ENCODE measurements around the gene ARHGAP26.

The ARHGAP26 gene

GRCh38 chr5:142825378-142826089, 55.4 kb downstream of the ARHGAP26 start:
- Histone ChIP-seq H3K27ac (peak overlapping the region; percentile 86), H3K9me3 (no peaks in the 10 kb centered on the region), H3K4me3 (ENCODE audit: low read depth in 1 of 2, low read length in 1 of 2) (no peak overlapping the region), H3K27me3 (no peaks in the 10 kb centered on the region), H3K4me1 (ENCODE audit: control insufficient read depth in 1 of 2, insufficient read depth in 1 of 2, low read depth in 1 of 2, low read length in 1 of 2) (peaks cover 36 to 68% of the 10 kb centered on the region in 2 experiments), H3K36me3 (no peaks in the 10 kb centered on the region)
- no peak for TF ChIP-seq CTCF (IDR thresholded peaks at IDR 0.05)

- H3K4me1 ChIP-seq (ENCODE audit: control insufficient read depth in 1 of 2, insufficient read depth in 1 of 2, low read depth in 1 of 2, low read length in 1 of 2): peaks cover 39 to 71% of the 10 kb centered on the region in 2 experiments
- peak overlapping the region; percentile 86 for H3K27ac ChIP-seq
These were observed 55.9 kb downstream of the ARHGAP26 start for GRCh38 chr5:142826093-142826492.

GRCh38 chr5:142826741-142827492, 56.7 kb downstream of the ARHGAP26 start:
- Histone ChIP-seq H3K9me3 (no peaks in the 10 kb centered on the region), H3K36me3 (no peaks in the 10 kb centered on the region), H3K4me3 (ENCODE audit: low read depth in 1 of 2, low read length in 1 of 2) (peak overlapping the region in 1 of 2 experiments; percentile 29), H3K27me3 (no peaks in the 10 kb centered on the region), H3K4me1 (ENCODE audit: control insufficient read depth in 1 of 2, insufficient read depth in 1 of 2, low read depth in 1 of 2, low read length in 1 of 2) (peaks cover 39 to 66% of the 10 kb centered on the region in 2 experiments), H3K27ac (peak overlapping the region; percentile 86)
- no peak for TF ChIP-seq CTCF (IDR thresholded peaks at IDR 0.05)

More at GRCh38 chr5:142826093-142826492, 55.9 kb downstream of the ARHGAP26 start:
- H3K4me3 ChIP-seq (ENCODE audit: low read depth in 1 of 2, low read length in 1 of 2): no peak overlapping the region
- H3K27me3 ChIP-seq: no peaks in the 10 kb centered on the region
- no peaks in the 10 kb centered on the region for H3K36me3 ChIP-seq
- no peaks in the 10 kb centered on the region for H3K9me3 ChIP-seq
- no peak for TF ChIP-seq CTCF (IDR thresholded peaks at IDR 0.05)

GRCh38 chr5:142827934-142828576, 57.9 kb downstream of the ARHGAP26 start:
- H3K27me3 ChIP-seq: no peaks in the 10 kb centered on the region
- H3K9me3 ChIP-seq: no peaks in the 10 kb centered on the region
- peaks cover 39 to 68% of the 10 kb centered on the region in 2 experiments for H3K4me1 ChIP-seq (ENCODE audit: control insufficient read depth in 1 of 2, insufficient read depth in 1 of 2, low read depth in 1 of 2, low read length in 1 of 2)
- H3K36me3 ChIP-seq: no peaks in the 10 kb centered on the region
- no peak for TF ChIP-seq CTCF (IDR thresholded peaks at IDR 0.05)
- peak overlapping the region; percentile 86 for H3K27ac ChIP-seq
- no peak overlapping the region for H3K4me3 ChIP-seq (ENCODE audit: low read depth in 1 of 2, low read length in 1 of 2)

GRCh38 chr5:142828797-142829535, 58.8 kb downstream of the ARHGAP26 start:
- TF ChIP-seq CTCF (IDR thresholded peaks at IDR 0.05): no peak
- Histone ChIP-seq H3K9me3 (no peaks in the 10 kb centered on the region), H3K36me3 (no peaks in the 10 kb centered on the region), H3K4me3 (ENCODE audit: low read depth in 1 of 2, low read length in 1 of 2) (no peak overlapping the region), H3K27ac (peak overlapping the region; percentile 57), H3K27me3 (no peaks in the 10 kb centered on the region), H3K4me1 (ENCODE audit: control insufficient read depth in 1 of 2, insufficient read depth in 1 of 2, low read depth in 1 of 2, low read length in 1 of 2) (peaks cover 39 to 68% of the 10 kb centered on the region in 2 experiments)

Data from neutrophil (primary cell).